H54 (cell line): Measurements from ENCODE around the gene INO80D.
"Not testable (repeated sequence)": the region's sequence is repeated elsewhere in the genome, so short reads cannot be mapped to it uniquely, and the experiment has no call there.

ENCODE experiments used
- DNase-seq: peaks from one replicate; pipeline ENCODE4 v3.0.0; 2011; ENCODE audit warnings: low spot score, mixed read lengths; ENCODE audit not compliant: insufficient read length
- FAIRE-seq: peaks from 3 replicates; lab custom pipeline; 2011; peaks lifted over from hg19 to GRCh38; lab: Jason Lieb, UNC
- POLR2A ChIP-seq: IDR thresholded peaks from 2 replicates; pipeline ENCODE4 v1.6.1; 2011; ENCODE audit warnings: low read depth, mild to moderate bottlenecking, low read length

Gene INO80D

DNA sequence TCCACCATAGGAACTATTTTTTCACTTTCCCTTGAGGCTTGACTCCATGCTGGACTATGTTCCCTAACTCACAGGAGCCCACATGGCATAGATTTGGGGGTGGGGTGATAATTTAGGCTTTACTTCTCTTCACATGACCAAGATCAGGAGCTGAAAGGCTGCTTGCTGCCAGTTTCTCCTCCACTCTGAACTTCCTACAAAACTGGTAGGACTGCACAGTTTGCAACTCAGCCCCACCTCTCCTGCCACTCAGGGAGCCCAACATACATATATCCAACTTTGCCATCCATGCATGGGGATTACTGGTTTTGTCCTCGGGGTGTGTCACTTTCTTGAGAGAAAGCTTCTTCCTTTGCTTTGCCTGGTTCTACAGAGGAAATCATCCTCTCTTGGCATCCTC lies 14.2 kb downstream of the INO80D start:
- no peak for TF ChIP-seq POLR2A
- DNase-seq: no peak
- FAIRE-seq: no peak

DNA sequence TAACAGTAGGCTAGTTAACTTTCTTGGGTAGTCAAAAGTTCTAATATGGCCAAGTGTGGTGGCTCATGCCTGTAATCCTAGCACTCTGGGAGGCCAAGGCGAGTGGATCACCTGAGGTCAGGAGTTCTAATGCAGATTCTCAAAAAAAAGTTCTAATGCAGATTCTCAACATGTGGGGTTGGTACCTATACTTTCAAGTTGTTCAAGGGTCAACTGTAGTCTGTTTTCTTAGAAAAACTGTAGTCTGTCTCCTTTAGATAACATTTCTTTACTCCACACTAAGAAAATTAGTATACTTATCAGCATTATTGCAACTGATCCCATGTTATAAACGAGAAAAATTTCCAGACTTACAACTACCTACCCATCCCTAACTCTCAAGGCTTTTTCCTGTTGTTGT lies 16.6 kb downstream of the INO80D start:
- no peak for DNase-seq
- TF ChIP-seq POLR2A: no peak
- FAIRE-seq: no peak

DNA sequence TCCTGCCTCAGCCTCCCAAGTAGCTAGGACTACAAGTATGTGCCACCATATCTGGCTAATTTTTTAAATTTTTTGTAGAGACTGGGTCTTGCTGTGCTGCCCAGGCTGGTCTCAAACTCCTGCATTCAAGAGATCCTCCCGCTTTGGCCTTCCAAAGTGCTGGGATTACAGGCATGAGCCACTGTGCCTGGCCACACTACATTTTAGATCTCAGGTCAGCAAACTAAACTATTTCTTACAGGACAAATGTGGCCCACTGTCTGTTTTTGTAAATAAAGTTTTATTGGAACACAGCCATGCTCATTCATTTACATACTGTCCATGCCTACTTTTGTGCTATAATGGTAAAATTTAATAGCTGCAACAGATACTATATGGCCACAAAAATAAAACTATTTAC lies 17.8 kb downstream of the INO80D start:
- DNase-seq (no peak), FAIRE-seq (no peak)
- TF ChIP-seq POLR2A: no peak

DNA sequence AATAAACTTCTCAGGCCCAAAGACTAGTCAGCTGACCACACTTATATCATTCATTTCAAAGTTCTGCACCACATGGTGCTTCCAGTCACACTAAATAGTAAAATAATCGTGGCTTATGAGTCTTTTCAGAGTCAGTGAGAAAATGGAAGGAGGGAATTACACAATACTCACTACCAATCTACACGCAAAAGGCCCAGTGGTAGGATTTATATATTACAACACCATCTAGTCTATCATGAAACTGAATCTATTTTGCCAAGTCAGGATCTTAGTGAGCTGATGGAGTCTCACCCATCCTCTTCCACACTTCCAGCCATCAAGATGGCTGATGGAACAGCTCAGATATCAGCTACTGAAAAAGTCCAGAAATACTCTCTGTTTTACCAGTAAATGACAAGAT lies 21.9 kb downstream of the INO80D start:
- FAIRE-seq: no peak
- DNase-seq: no peak
- TF ChIP-seq POLR2A: no peak

DNA sequence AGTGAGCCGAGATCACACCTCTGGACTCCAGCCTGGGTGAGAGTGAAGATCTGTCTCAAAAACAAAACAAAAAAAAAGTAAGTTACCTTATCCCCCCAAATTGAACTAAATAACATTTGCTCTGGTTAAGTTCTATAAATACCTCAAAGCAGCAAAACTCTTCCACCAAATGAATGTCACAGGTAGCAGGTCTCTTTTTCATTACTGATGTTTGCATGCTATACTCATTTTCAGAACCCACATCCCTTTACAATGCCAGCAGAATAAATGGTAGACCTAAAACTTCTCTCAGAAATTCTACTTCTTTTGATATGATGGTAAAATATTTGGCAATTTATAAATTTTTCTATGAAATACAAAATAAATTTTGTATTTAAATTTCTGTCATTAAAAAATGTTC lies 22.3 kb downstream of the INO80D start:
- FAIRE-seq (no peak), DNase-seq (no peak)
- no peak for TF ChIP-seq POLR2A

DNA sequence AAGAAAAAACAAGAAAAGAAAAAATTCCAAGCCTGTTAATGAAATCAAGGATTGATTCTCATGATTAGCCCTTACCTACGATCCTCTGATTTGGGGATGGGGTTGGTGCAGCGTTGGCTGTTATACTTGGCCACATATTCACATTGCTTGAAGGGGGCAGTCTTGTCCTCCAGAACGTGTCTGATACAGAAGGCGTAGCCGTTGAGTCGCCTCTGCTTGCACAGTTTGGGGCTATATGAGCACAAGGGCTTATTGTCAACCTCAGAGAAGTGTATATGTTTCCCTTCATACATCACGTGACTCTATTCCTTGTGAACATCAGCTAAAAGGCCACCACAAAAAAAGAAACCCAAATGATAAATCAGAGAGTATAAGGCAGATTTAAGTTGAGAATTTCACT lies 23.2 kb downstream of the INO80D start:
- no peak for FAIRE-seq
- TF ChIP-seq POLR2A: no peak
- DNase-seq: no peak

DNA sequence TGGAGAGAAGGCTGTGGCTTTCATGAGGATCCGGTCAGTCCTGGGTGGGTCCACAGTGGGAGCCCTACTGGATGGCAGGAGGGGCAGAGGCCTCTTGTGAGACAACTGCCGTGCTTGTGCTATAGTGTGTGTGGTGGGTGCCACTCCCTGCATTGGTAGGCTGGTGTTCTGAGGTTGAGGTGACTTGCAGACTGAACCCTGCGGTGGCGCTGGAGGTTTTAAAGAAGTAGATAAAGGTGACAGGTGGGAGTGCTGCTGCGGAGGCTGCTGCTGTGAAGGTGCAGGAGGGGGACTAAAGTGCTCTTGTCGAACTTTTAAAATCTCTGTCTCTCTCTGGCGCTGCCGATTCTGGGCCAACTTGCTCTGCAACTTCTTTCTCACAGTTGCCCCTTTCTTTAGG lies 29.7 kb downstream of the INO80D start:
- TF ChIP-seq POLR2A: no peak
- FAIRE-seq (no peak), DNase-seq (no peak)

DNA sequence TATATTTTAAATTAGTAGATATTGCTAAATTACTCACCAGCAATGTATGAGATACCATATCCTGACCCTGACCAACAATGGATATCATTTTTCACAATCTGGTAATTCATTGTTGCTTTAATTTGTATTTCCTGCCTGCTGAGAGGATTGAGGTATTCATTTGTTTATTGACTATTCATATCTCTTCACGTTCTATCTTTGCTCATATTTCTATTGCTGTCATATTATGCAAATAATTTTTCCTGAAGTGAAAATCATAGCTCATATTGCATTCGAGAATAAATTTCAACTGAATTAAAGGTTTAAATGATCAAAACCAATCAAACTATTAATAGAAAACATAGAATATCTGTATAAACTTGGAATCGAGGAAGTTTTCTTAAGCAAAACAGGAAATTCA lies 31.0 kb downstream of the INO80D start:
- DNase-seq: no peak
- TF ChIP-seq POLR2A: no peak
- no peak for FAIRE-seq

DNA sequence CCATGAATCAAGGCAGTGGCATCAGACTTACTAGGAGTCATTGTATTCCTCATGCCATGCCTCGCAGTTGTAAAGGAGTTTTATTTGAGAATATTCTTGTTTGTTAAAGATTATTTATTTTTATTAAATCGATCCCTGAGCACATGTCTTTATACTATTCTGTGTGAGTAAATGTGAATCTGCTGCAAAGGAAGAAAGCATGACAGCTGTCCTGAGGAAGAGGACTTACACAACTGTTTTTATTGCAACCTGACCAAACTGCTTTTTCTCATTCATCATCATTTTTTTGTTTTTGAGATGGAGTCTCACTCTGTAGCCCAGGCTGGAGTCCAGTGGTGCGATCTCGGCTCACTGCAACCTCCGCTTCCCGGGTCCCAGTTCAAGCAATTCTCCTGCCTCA lies 34.1 kb downstream of the INO80D start:
- FAIRE-seq (no peak), DNase-seq (no peak)
- no peak for TF ChIP-seq POLR2A

DNA sequence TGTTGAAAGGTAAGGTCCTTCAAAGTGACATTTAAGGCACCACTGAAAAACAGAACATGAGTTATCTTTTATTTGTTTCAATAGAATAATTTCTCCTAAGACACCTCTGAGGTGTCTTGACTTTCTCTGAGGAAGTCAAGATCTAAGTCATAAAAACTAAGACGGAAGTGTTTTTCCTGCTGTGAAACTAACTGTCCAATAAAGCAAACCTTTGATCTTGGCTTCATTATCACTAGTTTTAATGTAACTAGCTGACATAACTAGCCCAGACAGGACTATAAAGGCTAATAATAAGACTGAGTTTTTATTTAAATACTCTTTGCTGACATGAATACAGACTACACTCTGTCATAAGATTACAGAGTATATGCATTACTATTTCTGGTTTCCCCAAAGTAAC lies 36.6 kb downstream of the INO80D start:
- DNase-seq: no peak
- FAIRE-seq: no peak
- no peak for TF ChIP-seq POLR2A

DNA sequence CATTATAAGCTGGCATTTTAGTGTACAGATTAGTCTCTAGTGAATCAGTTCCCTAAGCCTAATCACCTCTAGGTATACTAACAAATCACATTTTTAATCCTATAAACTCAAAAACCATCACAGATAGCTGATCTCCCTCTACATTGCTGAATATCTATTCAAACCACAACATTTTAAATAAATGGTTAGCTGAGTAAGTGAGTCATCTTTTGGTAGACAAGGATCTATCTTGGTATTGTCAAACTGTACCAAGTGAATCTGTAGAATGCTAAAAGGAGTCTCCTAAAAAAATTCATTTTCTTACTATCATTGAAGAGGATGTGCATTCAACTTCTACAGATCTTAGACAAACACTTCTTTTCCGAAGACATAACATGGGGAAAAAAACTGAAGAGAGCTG lies 40.7 kb downstream of the INO80D start:
- TF ChIP-seq POLR2A: no peak
- no peak for DNase-seq
- FAIRE-seq: peak; percentile 41

DNA sequence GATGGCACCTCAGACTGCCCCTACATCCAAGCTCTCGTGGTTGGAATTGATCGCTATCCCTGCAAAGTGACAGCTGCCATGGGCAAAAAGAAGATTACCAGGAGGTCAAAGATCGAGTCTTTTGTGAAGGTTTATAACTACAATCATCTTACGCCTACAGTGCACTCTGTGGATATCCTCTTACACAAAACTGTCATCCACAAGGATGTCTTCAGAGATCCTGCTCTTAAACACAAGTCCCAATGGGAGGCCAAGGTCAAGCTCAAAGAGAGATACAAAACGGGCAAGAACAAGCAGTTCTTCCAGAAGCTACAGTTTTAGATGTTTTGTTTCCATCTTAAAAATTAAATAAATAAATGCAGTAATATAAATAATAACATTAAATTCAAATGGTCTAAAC lies 45.4 kb downstream of the INO80D start:
- FAIRE-seq (no peak), DNase-seq (no peak)
- no peak for TF ChIP-seq POLR2A

DNA sequence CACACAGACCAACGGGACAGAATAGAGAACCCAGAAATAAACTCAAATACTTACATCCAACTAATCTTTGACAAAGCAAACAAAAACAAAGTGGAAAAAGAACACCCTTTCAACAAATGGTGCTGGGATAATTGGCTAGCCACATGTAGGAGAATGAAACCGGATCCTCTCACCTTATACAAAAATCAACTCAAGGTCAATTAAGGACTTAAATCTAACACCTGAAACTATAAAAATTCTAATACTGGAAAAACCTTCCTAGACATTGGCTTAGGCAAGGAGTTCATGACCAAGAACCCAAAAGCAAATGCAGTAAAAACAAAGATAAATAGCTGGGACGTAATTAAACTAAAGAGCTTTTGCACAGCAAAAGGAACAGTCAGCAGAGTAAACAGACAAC lies 50.6 kb downstream of the INO80D start:
- not testable (repeated sequence) for DNase-seq

DNA sequence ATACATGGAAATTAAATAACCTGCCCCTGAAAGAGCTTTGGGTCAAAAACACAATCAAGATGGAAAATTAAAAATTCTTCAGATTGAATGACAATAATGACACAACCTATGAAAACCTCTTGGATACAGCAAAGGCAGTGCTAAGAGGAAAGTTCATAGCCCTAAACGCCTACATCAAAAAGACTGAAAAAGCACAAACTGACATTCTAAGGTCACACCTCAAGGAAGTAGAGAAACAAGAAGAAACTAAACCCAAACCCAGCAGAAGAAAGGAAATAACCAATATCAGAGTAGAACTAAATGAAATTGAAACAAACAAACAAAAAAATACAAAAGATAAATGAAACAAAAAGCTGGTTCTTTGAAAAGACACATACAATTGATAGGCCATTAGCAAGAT lies 52.5 kb downstream of the INO80D start:
- DNase-seq, FAIRE-seq: not testable (repeated sequence)

More for the DNA sequence above, 50.6 kb downstream of the INO80D start:
- not testable (repeated sequence) for FAIRE-seq

DNA sequence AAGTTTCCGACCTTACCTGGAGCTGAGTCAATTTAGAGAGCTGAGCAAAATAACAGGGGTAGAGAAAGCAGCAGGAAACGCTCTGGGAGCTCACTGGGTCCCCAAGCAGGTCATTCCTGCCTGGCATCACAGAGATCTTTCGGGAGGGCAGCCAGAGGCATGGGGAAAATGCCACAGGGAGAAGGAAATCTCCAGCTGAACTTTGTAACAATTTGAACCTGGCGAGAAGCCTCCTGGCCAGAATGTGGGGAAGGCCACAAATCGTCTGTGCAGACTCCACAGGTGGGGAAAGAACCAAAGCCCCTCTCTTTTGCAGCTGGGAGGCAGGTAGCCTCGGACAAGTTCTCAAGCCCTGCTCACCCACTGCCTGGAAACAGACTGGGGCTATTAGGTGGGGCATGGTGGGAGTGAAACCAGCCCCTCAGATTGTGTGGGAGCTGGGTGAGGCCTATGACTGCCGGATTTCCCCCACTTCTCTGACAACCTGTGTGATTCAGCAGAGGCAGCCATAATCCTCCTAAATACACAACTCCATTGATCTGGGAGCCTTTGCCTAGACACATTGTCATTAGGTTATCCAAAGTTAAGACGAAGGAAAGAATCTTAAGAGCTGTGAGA lies 53.9 kb downstream of the INO80D start:
- no peak for FAIRE-seq
- no peak for TF ChIP-seq POLR2A

More for the DNA sequence above, 53.9 kb downstream of the INO80D start:
- no peak for DNase-seq
